Measurements from ENCODE around the gene GIGYF2.

- no peak for TF ChIP-seq CTCF (IDR thresholded peaks at IDR 0.05; ENCODE audit: insufficient read depth, low read length)
- no peak for TF ChIP-seq POLR2AphosphoS5 (IDR thresholded peaks at IDR 0.05; ENCODE audit: low read depth)
- TF ChIP-seq REST (IDR thresholded peaks at IDR 0.05; ENCODE audit: insufficient replicate concordance, low read depth) = no peak
- TF ChIP-seq SPI1 (IDR thresholded peaks at IDR 0.05; ENCODE audit: borderline replicate concordance, low read depth) = no peak
Observed at GRCh38 chr2:232896720-232897597, 199.8 kb downstream of the GIGYF2 start.
